GM10266 (cell line): ENCODE results near the gene APOO.

Experiments used
- DNase-seq: peaks from one replicate; pipeline ENCODE4 v3.0.0; 2012; ENCODE audit errors: extremely low spot score
- CTCF ChIP-seq: IDR thresholded peaks from 2 replicates; pipeline ENCODE4 v1.5.1; 2012; ENCODE audit warnings: mild to moderate bottlenecking, low read depth; ENCODE audit not compliant: control insufficient read depth, insufficient read depth; ENCODE audit errors: missing control alignments

Gene APOO

DNA sequence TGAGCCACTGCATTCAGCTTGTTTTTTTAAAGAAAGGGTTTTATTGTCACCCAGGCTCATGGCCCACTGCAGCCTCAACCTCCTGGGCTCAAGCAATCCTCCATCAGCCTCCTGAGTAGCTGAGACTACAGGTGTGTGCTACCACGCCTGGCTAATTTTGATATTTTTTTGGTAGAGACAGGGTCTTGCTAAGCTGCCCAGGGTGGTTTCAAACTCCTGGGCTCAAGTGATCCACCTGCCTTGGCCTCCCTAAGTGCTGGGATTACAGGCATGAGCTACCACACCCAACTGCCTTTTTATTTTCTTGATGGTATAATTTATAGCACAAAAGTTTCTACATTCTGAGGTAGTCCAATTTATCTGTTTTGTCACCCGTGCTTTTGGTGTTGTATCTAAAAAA is 85.9 kb downstream of the APOO start:
- no peak for TF ChIP-seq CTCF
- no peak for DNase-seq

DNA sequence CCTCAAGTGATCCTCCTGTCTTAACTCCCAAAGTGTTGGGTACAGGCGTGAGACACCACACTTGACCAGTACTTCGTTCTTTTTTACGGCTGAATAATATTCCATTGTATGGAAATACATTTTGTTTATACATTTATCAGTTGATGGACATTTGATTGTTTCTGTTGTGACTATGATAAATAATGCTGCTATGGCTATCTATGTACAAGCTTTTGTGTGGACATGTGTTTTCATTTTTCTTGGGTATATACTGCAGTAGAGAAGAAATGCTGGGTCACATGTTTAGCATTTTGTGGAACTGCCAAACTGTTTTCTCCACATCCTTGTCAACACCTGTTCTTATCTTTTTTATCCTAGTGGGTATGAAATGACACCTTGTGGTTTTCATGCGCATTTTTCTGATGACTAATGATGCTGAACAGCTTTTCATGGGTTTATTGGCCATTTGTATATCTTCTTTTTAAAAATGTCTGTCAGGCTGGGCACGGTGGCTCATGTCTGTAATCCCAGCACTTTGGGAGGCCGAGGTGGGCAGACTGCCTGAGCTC is 87.4 kb downstream of the APOO start:
- no peak for DNase-seq
- TF ChIP-seq CTCF: no peak

GRCh38 chrX:23819385-23820234 is 88.1 kb downstream of the APOO start:
- no peak for TF ChIP-seq CTCF
- no peak for DNase-seq

GRCh38 chrX:23817979-23818336 is 89.8 kb downstream of the APOO start:
- no peak for TF ChIP-seq CTCF
- no peak for DNase-seq

DNA sequence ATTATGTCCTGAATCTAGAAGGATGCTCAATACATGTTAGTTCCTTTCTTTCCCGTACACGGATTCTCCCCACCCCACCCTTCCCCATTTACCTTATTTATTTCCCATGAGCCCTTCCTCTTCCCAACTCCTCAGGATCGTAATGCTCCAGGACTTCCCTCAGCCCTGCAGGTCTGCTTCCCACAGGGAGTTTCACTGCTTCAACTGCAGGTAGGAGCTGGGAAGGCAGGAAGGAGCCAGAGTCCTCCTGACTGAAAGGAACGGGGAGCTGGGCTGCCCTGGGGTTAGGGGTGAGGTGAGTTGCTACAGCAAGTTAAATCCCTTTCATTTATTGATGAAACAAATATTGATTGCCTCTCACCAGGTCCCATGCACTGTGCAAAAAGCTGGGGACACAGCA is 91.6 kb downstream of the APOO start:
- no peak for TF ChIP-seq CTCF
- DNase-seq: no peak

DNA sequence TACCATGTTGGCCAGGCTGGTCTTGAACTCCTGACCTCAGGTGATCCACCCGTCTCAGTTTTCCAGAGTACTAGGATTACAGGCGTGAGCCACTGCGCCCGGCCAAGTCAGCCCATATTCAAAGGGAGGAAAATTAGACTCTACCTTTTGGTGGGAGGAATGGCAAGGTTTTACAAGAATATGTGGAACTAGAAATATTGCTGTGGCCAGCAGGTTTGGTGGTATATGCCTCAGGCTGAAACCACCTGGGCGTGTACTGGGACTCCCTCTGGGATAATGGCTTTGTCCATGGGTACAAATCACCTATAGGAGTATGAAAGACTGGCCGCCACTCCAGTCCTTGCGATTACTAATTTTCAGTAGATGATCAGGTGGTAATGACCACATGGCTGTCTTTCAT is 92.4 kb downstream of the APOO start:
- no peak for TF ChIP-seq CTCF
- no peak for DNase-seq

DNA sequence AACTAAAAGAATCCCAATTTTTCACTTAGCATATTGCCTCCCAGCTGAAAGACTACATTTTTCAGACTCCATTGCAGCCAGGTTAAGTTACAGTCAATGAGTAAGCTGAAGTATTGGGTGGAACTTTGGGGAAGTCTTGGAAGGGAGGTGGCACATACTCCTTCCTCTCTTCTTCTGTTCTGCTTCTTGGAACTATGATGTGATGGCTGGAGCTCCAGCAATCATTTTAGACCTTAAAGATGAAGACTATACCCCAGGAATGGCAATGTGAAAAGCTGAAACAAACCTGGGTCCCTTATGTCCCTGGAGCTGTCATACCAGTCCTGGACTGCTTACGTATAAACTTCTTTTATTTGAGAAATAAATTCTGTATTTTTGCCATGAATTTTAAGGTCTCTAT is 93.9 kb downstream of the APOO start:
- TF ChIP-seq CTCF: no peak

More for the DNA sequence above, 93.9 kb downstream of the APOO start:
- DNase-seq: no peak
